IPS DF 4.7 (cell line): Measurements from ENCODE around the gene CNTNAP4.

ENCODE experiments used
- DNase-seq: peaks from one replicate; pipeline ENCODE4 v3.0.0-alpha.2; 2013; ENCODE audit warnings: low spot score; ENCODE audit errors: extremely low read depth

CNTNAP4 gene

GRCh38 chr16:76303637-76304314 lies 26.6 kb downstream of the CNTNAP4 start:
- no peak for DNase-seq

GRCh38 chr16:76309639-76310335 lies 32.6 kb downstream of the CNTNAP4 start:
- no peak for DNase-seq

- no peak for DNase-seq
These were observed 34.1 kb downstream of the CNTNAP4 start for GRCh38 chr16:76311260-76311659.

GRCh38 chr16:76318565-76318964 lies 41.4 kb downstream of the CNTNAP4 start:
- DNase-seq = no peak

- DNase-seq = no peak
These were observed 51.9 kb downstream of the CNTNAP4 start for GRCh38 chr16:76329106-76329505.

- DNase-seq = no peak
These were observed 58.2 kb downstream of the CNTNAP4 start for GRCh38 chr16:76335180-76335974.

GRCh38 chr16:76336112-76336511 lies 58.9 kb downstream of the CNTNAP4 start:
- DNase-seq = no peak

- DNase-seq = no peak
These were observed 61.3 kb downstream of the CNTNAP4 start for GRCh38 chr16:76338472-76338871.

- no peak for DNase-seq
These were observed 66.6 kb downstream of the CNTNAP4 start for GRCh38 chr16:76343769-76344168.

- no peak for DNase-seq
These were observed 68.0 kb downstream of the CNTNAP4 start for GRCh38 chr16:76345163-76345661.

- DNase-seq = no peak
These were observed 69.0 kb downstream of the CNTNAP4 start for GRCh38 chr16:76346210-76346609.

GRCh38 chr16:76351441-76351840 lies 74.2 kb downstream of the CNTNAP4 start:
- DNase-seq = no peak

GRCh38 chr16:76360404-76360803 lies 83.2 kb downstream of the CNTNAP4 start:
- DNase-seq = no peak

GRCh38 chr16:76370344-76370743 lies 93.1 kb downstream of the CNTNAP4 start:
- DNase-seq = no peak

- DNase-seq = no peak
These were observed 94.2 kb downstream of the CNTNAP4 start for GRCh38 chr16:76371441-76371840.

GRCh38 chr16:76373998-76374397 lies 96.8 kb downstream of the CNTNAP4 start:
- no peak for DNase-seq

GRCh38 chr16:76376988-76377387 lies 99.8 kb downstream of the CNTNAP4 start:
- no peak for DNase-seq

GRCh38 chr16:76378020-76378419 lies 100.8 kb downstream of the CNTNAP4 start:
- DNase-seq = no peak

GRCh38 chr16:76381096-76381495 lies 103.9 kb downstream of the CNTNAP4 start:
- no peak for DNase-seq

GRCh38 chr16:76385601-76386230 lies 108.5 kb downstream of the CNTNAP4 start:
- DNase-seq = no peak

- DNase-seq = no peak
These were observed 109.6 kb downstream of the CNTNAP4 start for GRCh38 chr16:76386784-76387183.

- DNase-seq = no peak
These were observed 110.8 kb downstream of the CNTNAP4 start for GRCh38 chr16:76387994-76388393.
